Thyroid gland (tissue), 4 donors: ENCODE measurements around the gene OXNAD1.

Source experiments
- CTCF ChIP-seq, 6 experiments: fragments of 200-600 bp in 3 of 6; fragments of 450-650 bp in 3 of 6; sonication (generic) in 3 of 6; IDR thresholded peaks; one replicate each; pipeline ENCODE4 v1.5.1; 2016 to 2019; ENCODE audit warnings: antibody characterized with exemption in 6 of 6, mild to moderate bottlenecking in 2 of 6, inconsistent platforms in 1 of 6, moderate library complexity in 1 of 6
- POLR2A ChIP-seq, 2 donors: fragments of 450-650 bp; IDR thresholded peaks; one replicate each; pipeline ENCODE4 v1.6.1; 2017; ENCODE audit warnings: antibody characterized with exemption in 2 of 2, mild to moderate bottlenecking in 2 of 2, moderate library complexity in 1 of 2

GRCh38 chr3:16300307-16300706 is 35.3 kb downstream of the OXNAD1 start:
- TF ChIP-seq CTCF (IDR thresholded peaks at IDR 0.05) (no peak), POLR2A (IDR thresholded peaks at IDR 0.05) (no peak)
